ENCODE measurements around the gene WDR20.

DNA sequence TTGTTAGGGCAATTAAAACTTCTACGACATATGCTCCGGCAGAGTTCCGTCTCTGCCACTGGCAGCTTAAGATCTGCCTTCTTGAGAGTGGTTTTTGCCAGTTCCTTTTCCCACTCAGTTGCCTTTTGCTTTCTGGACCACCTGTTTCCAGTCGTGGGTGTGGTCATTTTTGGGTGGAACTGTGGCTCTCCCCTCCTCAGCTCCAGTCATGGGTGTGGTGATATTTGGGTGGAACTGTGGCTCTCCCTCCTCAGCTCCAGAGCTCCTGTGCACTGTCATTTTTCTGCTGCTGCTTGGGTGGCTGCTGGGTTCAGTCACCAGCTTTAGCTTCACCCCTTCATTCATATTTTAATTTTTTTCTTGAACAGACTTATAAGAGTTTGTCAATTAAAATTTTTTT, 25.3 kb downstream of the WDR20 start:
- TF ChIP-seq CTCF (IDR thresholded peaks at IDR 0.05) (no peak), POLR2A (IDR thresholded peaks at IDR 0.05) (no peak)

Data from Peyer's patch (tissue), 4 donors.